GM23248 (cell line): Measurements from ENCODE around the gene CTDNEP1.

ENCODE experiments used
- EZH2 ChIP-seq: fragments of 200-600 bp; sonication (generic); IDR thresholded peaks from 2 replicates; pipeline ENCODE4 v1.6.1; 2018; ENCODE audit warnings: antibody characterized with exemption, mild to moderate bottlenecking; ENCODE audit not compliant: insufficient read depth, poor library complexity, severe bottlenecking
- EZH2phosphoT487 ChIP-seq: fragments of 200-600 bp; sonication (generic); IDR thresholded peaks from 2 replicates; pipeline ENCODE4 v1.6.1; 2018; ENCODE audit warnings: antibody characterized with exemption, moderate library complexity, mild to moderate bottlenecking, low read depth; ENCODE audit not compliant: insufficient read depth

GRCh38 chr17:7296189-7296861 is 44.8 kb upstream of the CTDNEP1 start:
- TF ChIP-seq EZH2 (no peak), EZH2phosphoT487 (no peak)
